A673 (cell line): ENCODE results near the gene GAMT. TPM values are rescaled to one million over a fixed set of nuclear protein-coding genes. Genes with fewer than 3 reads are reported as not detected.

Experiments
- BruUV-seq: library from RNA; stranded (reverse); fragments of 400-500 nt; replicated peaks from 2 replicates; lab custom pipeline; 2021; lab: Mats Ljungman, UMichigan
- CTCF ChIA-PET: fragments of 300-600 bp; sonication (Branson Sonifier 250); formaldehyde crosslinking; loops from one replicate; lab custom pipeline; 2022; ENCODE audit warnings: antibody characterized with exemption; lab: Charles Lee
- POLR2A ChIA-PET: fragments of 300-600 bp; sonication (Branson Sonifier 250); formaldehyde crosslinking; loops from one replicate; lab custom pipeline; 2022; ENCODE audit warnings: antibody characterized with exemption; ENCODE audit not compliant: low non-redundant PET; lab: Charles Lee
- DNase-seq: peaks from one replicate; pipeline ENCODE4 v3.0.0-alpha.2; 2015; ENCODE audit warnings: low spot score
- H3K27ac ChIP-seq: fragments of 200-600 bp; sonication (generic); 2 replicates; pipeline ENCODE4 v1.5.1; 2016; ENCODE audit warnings: mixed run types, low read depth, mild to moderate bottlenecking, mixed read lengths, antibody characterized with exemption, low read length; ENCODE audit not compliant: poor library complexity, severe bottlenecking
- H3K27me3 ChIP-seq: fragments of 200-600 bp; sonication (generic); replicated peaks from 2 replicates; pipeline ENCODE4 v1.6.1; 2017; ENCODE audit warnings: mixed run types, low read depth, mild to moderate bottlenecking, mixed read lengths, antibody characterized with exemption, low read length; ENCODE audit not compliant: insufficient read depth, poor library complexity
- H3K36me3 ChIP-seq: fragments of 200-600 bp; sonication (generic); 2 replicates; pipeline ENCODE4 v1.6.1; 2016; ENCODE audit warnings: mixed run types, mild to moderate bottlenecking, mixed read lengths, antibody characterized with exemption, low read length; ENCODE audit not compliant: insufficient read depth, poor library complexity, severe bottlenecking
- H3K4me1 ChIP-seq: fragments of 200-600 bp; sonication (generic); 2 replicates; pipeline ENCODE4 v1.6.1; 2017; ENCODE audit warnings: mixed run types, mild to moderate bottlenecking, mixed read lengths, antibody characterized with exemption, low read length; ENCODE audit not compliant: insufficient read depth, poor library complexity, severe bottlenecking
- H3K4me3 ChIP-seq: fragments of 200-600 bp; sonication (generic); 2 replicates; pipeline ENCODE4 v1.5.1; 2016; ENCODE audit warnings: low read depth, mixed run types, mild to moderate bottlenecking, mixed read lengths, low read length; ENCODE audit not compliant: poor library complexity, severe bottlenecking
- H3K9me3 ChIP-seq: fragments of 200-600 bp; sonication (generic); 2 replicates; pipeline ENCODE4 v1.6.1; 2016; ENCODE audit warnings: mixed run types, low read depth, mild to moderate bottlenecking, mixed read lengths, antibody characterized with exemption, low read length; ENCODE audit not compliant: poor library complexity, severe bottlenecking
- CTCF ChIP-seq: fragments of 300-800, 200-600 bp; sonication (generic); conservative IDR thresholded peaks from 2 replicates; pipeline ENCODE4 v1.5.1; 2017; ENCODE audit warnings: low read depth, mild to moderate bottlenecking, antibody characterized with exemption, low read length, moderate library complexity, mixed read lengths
- EZH2 ChIP-seq: fragments of 200-600 bp; sonication (generic); IDR thresholded peaks from 2 replicates; pipeline ENCODE4 v1.6.1; 2017; ENCODE audit warnings: borderline replicate concordance, low read depth, mild to moderate bottlenecking, mixed read lengths, antibody characterized with exemption, low read length; ENCODE audit not compliant: poor library complexity, severe bottlenecking
- intact Hi-C: fragments of 100-400 bp; cut with micrococcal nuclease; formaldehyde crosslinking; loops from one replicate; pipeline ENCODE4 v1.10.0; 2022; ENCODE audit not compliant: unreplicated experiment
- total RNA-seq: library from RNA; stranded (reverse); gene quantifications from 2 replicates; pipeline ENCODE4 v1.2.3, GENCODE V29; 2021

GAMT gene
- total RNA-seq, 1 experiment from 2014 or later, result 18.8 TPM

GRCh38 chr19:1428738-1429391 lies 27.5 kb upstream of the GAMT start:
- CTCF ChIA-PET, result no interaction called here
- Histone ChIP-seq H3K9me3 (no peaks in the 10 kb centered on the region), H3K27ac (no peak overlapping the region), H3K4me3 (no peak overlapping the region), H3K4me1 (no peaks in the 10 kb centered on the region), H3K27me3 (no peaks in the 10 kb centered on the region), H3K36me3 (peaks cover 88% of the 10 kb centered on the region)
- intact Hi-C loops, result no loop called here
- POLR2A ChIA-PET, result no interaction called here
- no peak for DNase-seq
- TF ChIP-seq EZH2 (no peak), CTCF (no peak)
- no TSS peak for BruUV-seq

DNA sequence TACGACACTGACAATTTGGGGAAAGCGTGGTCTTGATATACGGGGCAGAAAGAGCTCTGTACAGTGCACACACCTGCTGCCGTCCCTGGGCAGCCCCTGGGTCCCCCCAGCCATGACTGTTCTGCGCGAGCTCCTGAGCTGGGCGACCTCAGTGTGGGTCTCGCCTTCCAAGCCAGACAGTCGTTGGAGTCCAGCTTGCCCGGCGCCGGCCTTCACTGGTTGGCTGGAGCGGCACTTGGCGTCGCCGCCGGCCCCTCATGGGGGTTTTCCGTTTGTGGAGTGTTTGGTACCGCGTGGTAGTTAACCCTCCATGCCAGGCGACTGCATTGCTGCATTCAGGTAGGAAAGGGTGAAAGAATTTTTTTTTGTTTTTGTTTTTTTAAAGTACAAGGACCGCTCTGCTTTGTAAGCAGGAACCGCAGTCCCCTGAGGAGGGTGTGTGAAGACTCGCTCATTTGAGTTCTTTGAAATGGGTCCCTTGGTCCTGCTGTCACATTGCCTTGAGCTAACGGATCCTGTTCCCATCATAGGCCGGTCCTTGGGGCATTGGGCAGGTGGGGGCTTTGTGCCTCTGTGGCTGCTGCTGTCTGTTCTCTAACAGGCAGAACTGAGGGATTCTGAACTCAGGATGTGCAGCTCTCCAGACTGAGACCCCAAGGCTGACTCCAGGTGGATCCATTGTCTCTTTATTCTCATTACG lies 26.0 kb upstream of the GAMT start:
- Histone ChIP-seq H3K9me3 (no peaks in the 10 kb centered on the region), H3K27me3 (no peaks in the 10 kb centered on the region), H3K36me3 (peaks cover 89% of the 10 kb centered on the region), H3K27ac (no peak overlapping the region), H3K4me1 (no peaks in the 10 kb centered on the region), H3K4me3 (no peak overlapping the region)
- ChIA-PET CTCF (no interaction called here), POLR2A (no interaction called here)
- DNase-seq, result no peak
- BruUV-seq, result no TSS peak
- TF ChIP-seq CTCF (no peak), EZH2 (no peak)
- intact Hi-C loops, result no loop called here

DNA sequence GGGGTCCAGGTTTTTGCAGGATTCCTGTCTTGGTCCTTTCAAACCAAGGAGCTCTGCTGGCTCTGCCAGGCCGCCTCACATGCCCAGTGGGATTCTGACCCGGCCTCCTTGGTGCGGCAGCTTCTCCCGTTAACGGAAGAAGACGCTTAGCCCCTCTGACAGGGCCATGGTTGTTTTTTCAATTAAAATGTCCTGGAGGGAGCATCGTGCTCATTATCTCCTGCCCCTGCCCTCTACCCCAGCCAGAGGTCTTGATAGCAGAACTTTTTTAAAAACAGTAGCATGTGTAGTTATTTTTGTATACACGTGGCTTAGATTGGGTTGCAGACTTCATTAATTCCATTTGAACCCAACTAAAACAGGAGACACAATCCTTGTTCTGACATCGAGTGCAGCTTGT lies 25.4 kb upstream of the GAMT start:
- Histone ChIP-seq H3K27me3 (no peaks in the 10 kb centered on the region), H3K4me3 (no peak overlapping the region), H3K9me3 (no peaks in the 10 kb centered on the region), H3K27ac (no peak overlapping the region), H3K4me1 (no peaks in the 10 kb centered on the region), H3K36me3 (peaks cover 90% of the 10 kb centered on the region)
- CTCF ChIA-PET, result no interaction called here
- POLR2A ChIA-PET, result no interaction called here
- BruUV-seq, result no TSS peak
- no peak for TF ChIP-seq EZH2
- no peak for TF ChIP-seq CTCF
- DNase-seq, result no peak
- intact Hi-C loops, result no loop called here
